Neural crest cell (in vitro differentiated cells): ENCODE results near the gene KDM1B. TPM values are rescaled to one million over a fixed set of nuclear protein-coding genes. Genes with fewer than 3 reads are reported as not detected.

Source experiments
- DNase-seq: peaks from one replicate; pipeline ENCODE4 v3.0.0; 2021; ENCODE audit warnings: low read depth, mixed read lengths, low spot score
- H3K27ac Mint-ChIP-seq: one replicate; pipeline ENCODE4 v1.8.0; 2021; ENCODE audit warnings: mild to moderate bottlenecking, mixed read lengths; ENCODE audit not compliant: unreplicated experiment
- H3K27me3 Mint-ChIP-seq: 2 replicates; pipeline ENCODE4 v1.8.0; 2021; ENCODE audit warnings: low read depth, mild to moderate bottlenecking, mixed read lengths
- H3K36me3 Mint-ChIP-seq: 2 replicates; pipeline ENCODE4 v1.8.0; 2021; ENCODE audit warnings: low read depth, mild to moderate bottlenecking, mixed read lengths
- H3K4me1 Mint-ChIP-seq: 2 replicates; pipeline ENCODE4 v1.8.0; 2021; ENCODE audit warnings: mixed read lengths
- H3K4me3 Mint-ChIP-seq: one replicate; pipeline ENCODE4 v1.8.0; 2021; ENCODE audit warnings: mild to moderate bottlenecking, mixed read lengths
- H3K9me3 Mint-ChIP-seq: 2 replicates; pipeline ENCODE4 v1.8.0; 2021; ENCODE audit warnings: mixed read lengths
- CTCF ChIP-seq: fragments of 200-600 bp; sonication (generic); conservative IDR thresholded peaks from 2 replicates; pipeline ENCODE4 v1.5.0; 2021; ENCODE audit warnings: antibody characterized with exemption, mild to moderate bottlenecking
- total RNA-seq: library from RNA; stranded (reverse); gene quantifications from 2 replicates; pipeline ENCODE4 v1.2.1, GENCODE V29; 2021

Gene KDM1B
- total RNA-seq, 1 donor from 2014 or later, result 21.6 TPM

GRCh38 chr6:18161431-18161830 is 6.2 kb downstream of the KDM1B start:
- Mint-ChIP-seq H3K9me3 (no peaks in the 10 kb centered on the region), H3K27ac (no peak overlapping the region), H3K4me3 (no peak overlapping the region), H3K27me3 (no peaks in the 10 kb centered on the region), H3K4me1 (no peaks in the 10 kb centered on the region), H3K36me3 (peaks cover 14% of the 10 kb centered on the region)
- no peak for TF ChIP-seq CTCF
- DNase-seq, result no peak

DNA sequence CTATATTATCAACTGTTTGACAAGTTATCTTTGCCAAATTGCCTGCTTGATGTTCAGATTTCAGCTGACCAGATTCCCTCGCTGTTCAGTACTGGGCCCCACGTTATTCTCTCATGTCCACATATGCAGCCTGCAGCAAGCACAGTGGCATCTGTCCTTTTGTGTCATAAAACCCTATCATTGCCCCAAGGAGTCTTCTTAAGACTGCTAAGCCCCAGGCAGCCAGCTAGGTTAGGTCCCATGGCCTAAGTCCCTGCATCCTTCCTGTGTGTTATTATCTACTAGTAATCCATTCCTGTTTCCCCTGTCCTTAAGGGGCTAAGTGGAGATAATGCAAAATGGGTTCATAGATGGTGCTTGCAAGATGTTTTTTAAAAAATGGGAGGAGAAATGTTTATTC is 7.2 kb downstream of the KDM1B start:
- H3K9me3 Mint-ChIP-seq, result no peaks in the 10 kb centered on the region
- H3K4me3 Mint-ChIP-seq, result no peak overlapping the region
- no peaks in the 10 kb centered on the region for H3K27me3 Mint-ChIP-seq
- TF ChIP-seq CTCF, result no peak
- no peak overlapping the region for H3K27ac Mint-ChIP-seq
- no peaks in the 10 kb centered on the region for H3K4me1 Mint-ChIP-seq
- no peak for DNase-seq
- peaks cover 14% of the 10 kb centered on the region for H3K36me3 Mint-ChIP-seq

GRCh38 chr6:18165751-18166150 is 10.5 kb downstream of the KDM1B start:
- DNase-seq, result no peak
- Mint-ChIP-seq H3K4me1 (no peaks in the 10 kb centered on the region), H3K9me3 (no peaks in the 10 kb centered on the region), H3K36me3 (peaks cover 19% of the 10 kb centered on the region), H3K27me3 (no peaks in the 10 kb centered on the region), H3K27ac (no peak overlapping the region), H3K4me3 (no peak overlapping the region)
- no peak for TF ChIP-seq CTCF

DNA sequence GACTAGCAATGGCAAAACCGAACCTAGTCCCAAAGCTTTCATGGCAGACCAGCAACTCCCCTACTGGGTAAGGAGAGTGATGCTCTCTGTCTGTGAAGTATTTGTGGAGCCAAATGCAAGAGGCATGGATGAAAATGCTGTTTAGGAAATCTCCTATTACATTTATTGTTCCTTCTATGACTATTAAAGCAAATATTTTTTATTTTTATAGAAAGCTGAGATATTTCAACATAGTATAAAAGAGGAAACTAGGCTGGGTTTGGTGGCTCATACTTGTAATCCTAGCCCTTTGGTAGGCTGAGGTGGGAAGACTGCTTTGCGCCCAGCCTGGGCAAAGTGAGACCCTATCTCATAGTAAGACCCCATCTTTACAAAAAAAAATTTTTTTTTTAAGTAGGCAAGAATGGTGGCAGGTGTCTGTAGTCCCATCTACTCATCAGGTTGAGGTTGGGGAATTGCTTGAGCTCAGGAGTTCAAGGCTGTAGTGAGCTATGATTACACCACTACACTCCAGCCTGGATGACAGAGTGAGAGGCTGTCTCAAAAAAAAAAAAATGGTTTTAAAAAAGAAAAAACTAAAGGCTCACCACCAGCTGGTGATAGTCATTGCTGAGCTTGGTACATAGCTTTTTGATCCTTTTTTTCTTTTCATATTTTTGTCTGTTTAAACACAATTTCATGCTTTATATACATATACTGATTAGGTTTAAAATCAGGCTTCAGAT is 11.3 kb downstream of the KDM1B start:
- H3K4me1 Mint-ChIP-seq, result no peaks in the 10 kb centered on the region
- no peak for TF ChIP-seq CTCF

DNA sequence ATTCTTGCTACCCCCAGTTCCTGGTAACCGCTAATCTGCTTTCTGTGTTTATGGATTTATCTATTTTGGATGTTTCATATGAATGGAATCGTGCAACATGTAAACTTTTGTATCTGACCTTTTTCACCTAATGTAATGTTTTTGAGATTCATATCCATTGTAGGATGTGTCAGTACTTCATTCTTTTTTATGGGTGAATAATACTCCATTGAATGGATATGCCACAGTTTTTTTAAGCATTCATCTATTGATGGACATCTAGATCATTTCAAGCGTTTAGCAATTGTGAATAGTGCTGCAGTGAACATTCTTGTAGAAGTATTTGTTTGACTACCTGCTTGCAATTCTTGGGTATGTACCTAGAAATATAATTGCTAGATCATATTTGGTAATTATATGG is 13.0 kb downstream of the KDM1B start:
- Mint-ChIP-seq H3K27ac (no peak overlapping the region), H3K27me3 (no peaks in the 10 kb centered on the region), H3K4me1 (no peaks in the 10 kb centered on the region), H3K9me3 (no peaks in the 10 kb centered on the region), H3K4me3 (no peak overlapping the region), H3K36me3 (peaks cover 12% of the 10 kb centered on the region)
- no peak for TF ChIP-seq CTCF
- DNase-seq, result no peak

More for the DNA sequence above, 11.3 kb downstream of the KDM1B start:
- Mint-ChIP-seq H3K27ac (no peak overlapping the region), H3K36me3 (peaks cover 14% of the 10 kb centered on the region), H3K27me3 (no peaks in the 10 kb centered on the region), H3K9me3 (no peaks in the 10 kb centered on the region), H3K4me3 (no peak overlapping the region)
- no peak for DNase-seq
